ENCODE data around the gene SCT.

The SCT gene

DNA sequence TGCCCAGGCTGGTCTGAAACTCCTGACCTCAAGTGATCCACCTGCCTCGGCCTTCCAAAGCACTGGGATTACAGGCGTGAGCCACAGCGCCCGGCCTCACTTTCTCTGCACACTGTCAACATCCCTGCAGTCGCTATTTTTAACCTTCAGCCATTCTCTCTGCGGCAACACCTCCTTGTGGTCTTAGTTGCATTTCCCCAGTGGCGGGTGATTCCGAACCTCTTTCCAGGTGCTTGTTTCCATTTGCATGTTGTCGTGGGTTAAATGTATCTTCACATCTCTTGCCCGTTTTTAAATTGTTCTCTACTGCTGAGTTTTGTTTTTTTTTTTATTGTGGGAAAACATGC lies 2.2 kb upstream of the SCT start:
- Histone ChIP-seq H3K9me3 (ENCODE audit: insufficient read depth, low read depth, low read length) (no peaks in the 10 kb centered on the region), H3K9ac (ENCODE audit: low read depth, low read length) (no peak overlapping the region), H3K27me3 (ENCODE audit: insufficient read depth, low read length) (peaks cover 7% of the 10 kb centered on the region; the same call in 1 of the 2 replicates), H3K36me3 (ENCODE audit: insufficient read depth, low read length) (no peaks in the 10 kb centered on the region), H3K4me3 (ENCODE audit: low read length) (no peak overlapping the region), H3K4me1 (ENCODE audit: insufficient read depth, low read length) (no peaks in the 10 kb centered on the region), H3K27ac (ENCODE audit: low read depth, low read length) (no peak overlapping the region)
- WGBS, result 62% methylated on average over 9 of the region's 10 CpGs

DNA sequence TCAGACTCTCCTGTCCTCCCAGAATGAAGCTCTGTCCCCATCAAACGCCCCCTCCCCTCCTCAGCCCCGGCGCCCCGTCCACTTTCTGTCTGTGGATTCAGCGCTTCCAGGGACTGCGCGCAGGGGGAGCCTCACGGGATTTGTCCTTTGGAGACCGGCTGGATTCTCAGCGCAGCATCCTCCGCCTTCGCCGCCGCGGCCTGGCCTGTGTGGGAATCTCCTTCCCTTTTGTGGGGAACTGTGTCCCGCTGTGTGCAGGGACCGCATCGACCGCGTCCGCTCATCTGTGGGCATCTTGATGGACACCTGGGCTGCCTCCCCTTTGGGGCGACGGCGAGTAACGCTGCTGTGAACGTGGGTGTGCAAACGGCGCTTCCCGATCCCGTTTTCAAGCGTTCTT lies 1.1 kb upstream of the SCT start:
- no peaks in the 10 kb centered on the region for H3K36me3 ChIP-seq (ENCODE audit: insufficient read depth, low read length)
- no peak overlapping the region for H3K27ac ChIP-seq (ENCODE audit: low read depth, low read length)
- H3K27me3 ChIP-seq (ENCODE audit: insufficient read depth, low read length), result peaks cover 7% of the 10 kb centered on the region; the same call in 1 of the 2 replicates
- no peak overlapping the region for H3K9ac ChIP-seq (ENCODE audit: low read depth, low read length)
- 93% methylated on average over 31 of the region's 31 CpGs for WGBS
- H3K4me1 ChIP-seq (ENCODE audit: insufficient read depth, low read length), result no peaks in the 10 kb centered on the region
- no peak overlapping the region for H3K4me3 ChIP-seq (ENCODE audit: low read length)
- H3K9me3 ChIP-seq (ENCODE audit: insufficient read depth, low read depth, low read length), result no peaks in the 10 kb centered on the region

DNA sequence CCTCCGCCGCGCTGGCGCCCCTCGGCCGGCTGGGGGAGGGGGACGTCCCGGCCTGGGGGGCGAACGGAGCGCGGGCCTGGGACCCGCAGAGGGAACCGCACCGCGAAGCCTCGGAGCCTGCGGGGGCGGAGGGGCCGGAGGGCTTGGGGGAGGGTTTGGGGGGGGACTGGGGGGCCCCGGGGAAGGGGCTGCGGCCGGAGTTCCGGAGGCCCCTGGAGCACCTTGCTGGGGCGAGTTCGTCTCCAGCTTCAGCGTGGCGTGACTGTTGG lies 261 bp upstream of the SCT start:
- no peaks in the 10 kb centered on the region for H3K36me3 ChIP-seq (ENCODE audit: insufficient read depth, low read length)
- no peak overlapping the region for H3K9ac ChIP-seq (ENCODE audit: low read depth, low read length)
- H3K4me3 ChIP-seq (ENCODE audit: low read length), result no peak overlapping the region
- WGBS, result 23% methylated on average over 28 of the region's 28 CpGs
- H3K9me3 ChIP-seq (ENCODE audit: insufficient read depth, low read depth, low read length), result no peaks in the 10 kb centered on the region
- H3K4me1 ChIP-seq (ENCODE audit: insufficient read depth, low read length), result no peaks in the 10 kb centered on the region
- no peak overlapping the region for H3K27ac ChIP-seq (ENCODE audit: low read depth, low read length)
- peaks cover 7% of the 10 kb centered on the region; the same call in 1 of the 2 replicates for H3K27me3 ChIP-seq (ENCODE audit: insufficient read depth, low read length)

DNA sequence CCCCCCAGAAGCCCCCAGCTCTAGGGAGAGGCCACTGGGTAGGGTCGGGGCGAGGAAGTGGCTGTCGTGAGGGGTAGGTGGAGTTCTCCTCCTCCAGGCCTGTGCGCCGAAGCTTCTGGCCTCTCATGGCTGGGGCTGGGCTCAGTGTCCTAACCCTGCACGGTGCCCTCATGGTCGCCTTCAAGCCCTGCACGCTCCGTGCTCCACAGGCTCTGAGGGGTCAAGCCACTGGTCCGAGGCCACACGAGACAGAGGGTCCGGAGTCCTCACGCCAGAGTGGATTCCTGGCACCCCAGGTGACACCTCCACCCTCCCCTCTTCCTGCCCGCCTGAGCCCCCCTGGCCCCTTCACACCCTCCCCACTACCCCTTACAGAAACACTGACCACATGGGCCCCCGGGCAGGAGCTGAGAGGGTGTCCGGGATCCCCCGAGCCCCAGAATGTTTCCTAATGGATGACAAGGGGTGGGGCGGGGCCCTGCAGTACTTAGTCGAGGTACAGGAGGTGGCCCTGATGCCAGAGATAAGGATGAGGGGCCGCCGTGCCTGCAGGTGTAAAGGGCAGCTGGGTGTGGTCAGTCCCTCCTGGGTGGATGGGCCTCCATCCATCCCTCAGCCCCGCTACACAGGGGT lies 1.2 kb downstream of the SCT start:
- no peak overlapping the region for H3K9ac ChIP-seq (ENCODE audit: low read depth, low read length)
- no peaks in the 10 kb centered on the region for H3K9me3 ChIP-seq (ENCODE audit: insufficient read depth, low read depth, low read length)
- H3K27ac ChIP-seq (ENCODE audit: low read depth, low read length), result no peak overlapping the region
- 81% methylated on average over 22 of the region's 22 CpGs for WGBS
- peaks cover 7% of the 10 kb centered on the region; the same call in 1 of the 2 replicates for H3K27me3 ChIP-seq (ENCODE audit: insufficient read depth, low read length)
- H3K4me1 ChIP-seq (ENCODE audit: insufficient read depth, low read length), result no peaks in the 10 kb centered on the region
- H3K36me3 ChIP-seq (ENCODE audit: insufficient read depth, low read length), result no peaks in the 10 kb centered on the region
- H3K4me3 ChIP-seq (ENCODE audit: low read length), result no peak overlapping the region

DNA sequence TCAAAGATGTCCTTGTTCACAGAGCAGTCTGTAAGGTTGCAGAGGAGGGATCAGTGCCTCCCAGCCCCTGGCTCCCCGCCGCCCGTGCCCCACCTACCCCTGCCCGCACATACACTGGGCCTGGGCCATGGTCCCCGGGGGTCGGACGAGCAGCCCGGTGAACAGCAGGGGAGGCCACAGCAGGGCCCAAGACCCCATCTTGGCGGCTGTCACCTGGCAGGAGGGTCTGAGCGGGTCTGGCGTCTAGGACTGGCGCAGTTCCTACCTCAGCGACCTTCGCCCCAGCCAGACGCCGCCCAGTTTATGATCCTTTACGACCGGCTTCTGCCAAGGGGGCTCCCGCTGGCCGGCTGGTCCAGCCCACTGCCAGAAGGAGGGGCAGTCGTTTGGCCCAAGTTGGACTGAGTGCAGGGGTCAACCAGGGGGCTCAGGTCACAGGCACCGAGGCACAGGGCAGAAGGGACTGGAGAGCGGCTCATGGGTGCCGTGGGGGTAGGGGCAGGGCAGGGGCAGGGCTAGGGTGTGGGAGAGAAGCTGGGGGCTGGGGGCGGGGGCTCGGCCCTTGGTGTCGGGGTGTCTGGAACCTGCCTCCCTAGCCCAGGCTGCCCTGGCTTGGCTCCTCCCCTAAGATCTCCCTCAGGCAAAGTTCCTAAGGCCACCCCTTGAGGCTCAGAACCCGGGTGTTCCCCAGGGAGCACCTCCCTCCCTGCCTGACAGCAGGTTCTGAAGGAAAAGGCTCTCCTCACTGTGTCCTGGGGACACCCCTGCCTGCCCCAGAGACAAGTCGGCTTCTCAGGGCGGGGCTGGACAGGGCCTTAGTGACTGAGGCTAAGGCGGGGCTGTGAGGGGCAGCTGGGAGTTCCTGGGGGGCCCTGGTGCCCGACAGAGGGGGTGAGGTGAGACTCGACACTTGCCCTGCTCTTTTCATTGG lies 2.0 kb downstream of the SCT start, which contains the start of gene CDHR5:
CDHR5 (minus strand) TSS at position 251 of the 931 bp plus-strand sequence; CDS start at position 198, 53 bp downstream.
- 90% methylated on average over 33 of the region's 33 CpGs for WGBS
- Histone ChIP-seq H3K9me3 (ENCODE audit: insufficient read depth, low read depth, low read length) (no peaks in the 10 kb centered on the region), H3K36me3 (ENCODE audit: insufficient read depth, low read length) (no peaks in the 10 kb centered on the region), H3K4me3 (ENCODE audit: low read length) (no peak within 1 kb of the TSS), H3K9ac (ENCODE audit: low read depth, low read length) (no peak within 1 kb of the TSS), H3K27me3 (ENCODE audit: insufficient read depth, low read length) (peaks cover 7% of the 10 kb centered on the region; the same call in 1 of the 2 replicates), H3K27ac (ENCODE audit: low read depth, low read length) (no peak within 1 kb of the TSS), H3K4me1 (ENCODE audit: insufficient read depth, low read length) (no peaks in the 10 kb centered on the region)

DNA sequence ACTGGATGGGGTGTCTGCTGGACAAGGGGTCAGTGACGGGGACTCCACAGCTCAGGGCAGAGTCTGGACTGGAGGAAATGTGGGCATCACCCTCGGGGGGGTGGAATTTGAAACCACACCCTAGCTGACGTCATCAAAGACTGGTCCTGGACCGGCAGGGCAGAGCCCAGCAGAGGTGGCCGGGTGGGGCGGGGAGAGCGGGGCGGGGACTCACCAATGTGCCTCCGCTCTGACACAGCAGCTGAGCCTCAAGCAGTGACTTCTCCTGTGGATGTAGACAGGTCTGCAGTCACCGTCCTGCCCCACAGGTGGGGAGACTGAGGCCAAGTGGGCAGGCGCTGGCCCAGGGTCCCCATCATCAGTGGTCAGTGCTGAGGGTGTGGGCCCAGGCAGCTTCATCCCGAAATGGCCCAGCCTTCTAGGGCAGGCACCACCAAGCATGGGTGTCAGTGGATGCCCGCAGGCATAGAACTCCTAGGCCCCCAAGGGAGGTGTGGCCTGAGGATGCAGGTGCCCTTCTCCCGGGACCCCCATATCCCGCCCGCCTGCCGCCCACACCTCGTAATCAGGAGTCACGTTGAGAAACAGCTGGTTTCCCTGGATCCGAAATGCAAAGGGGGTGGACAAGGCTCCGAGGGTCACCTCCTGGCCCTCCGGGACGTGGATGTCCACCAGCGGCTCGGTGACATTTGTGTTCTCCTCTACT lies 2.8 kb downstream of the SCT start:
- Histone ChIP-seq H3K27ac (ENCODE audit: low read depth, low read length) (no peak overlapping the region), H3K9ac (ENCODE audit: low read depth, low read length) (no peak overlapping the region), H3K9me3 (ENCODE audit: insufficient read depth, low read depth, low read length) (no peaks in the 10 kb centered on the region), H3K4me3 (ENCODE audit: low read length) (no peak overlapping the region), H3K27me3 (ENCODE audit: insufficient read depth, low read length) (peaks cover 7% of the 10 kb centered on the region; the same call in 1 of the 2 replicates), H3K36me3 (ENCODE audit: insufficient read depth, low read length) (no peaks in the 10 kb centered on the region), H3K4me1 (ENCODE audit: insufficient read depth, low read length) (no peaks in the 10 kb centered on the region)
- 89% methylated on average over 25 of the region's 25 CpGs for WGBS

DNA sequence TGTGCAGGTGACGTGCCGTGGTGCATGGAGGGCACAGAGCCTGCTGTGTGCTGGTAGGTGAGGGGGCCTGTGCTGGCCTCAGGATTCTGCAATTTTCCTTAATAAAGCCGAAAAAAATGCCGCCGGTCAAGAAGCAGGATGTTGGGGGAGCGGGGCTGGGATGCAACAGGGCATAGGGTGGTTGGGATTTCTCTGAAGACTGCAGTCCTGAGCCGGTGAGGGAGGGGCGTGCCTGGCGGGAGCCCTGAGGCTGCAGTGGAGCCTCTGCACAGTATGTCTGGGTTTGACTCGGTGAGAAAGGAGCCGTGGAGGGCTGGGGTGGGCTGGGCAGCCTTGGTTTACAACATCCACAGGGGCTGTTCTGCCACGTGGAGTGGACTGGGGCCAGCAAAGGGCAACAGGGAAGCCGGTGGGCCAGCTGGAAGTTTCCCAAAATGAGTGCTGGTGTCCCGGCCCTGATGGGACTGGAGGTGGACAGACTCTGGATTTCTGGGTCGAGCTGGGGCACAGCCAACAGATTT lies 3.6 kb downstream of the SCT start:
- H3K27ac ChIP-seq (ENCODE audit: low read depth, low read length), result no peak overlapping the region
- H3K4me3 ChIP-seq (ENCODE audit: low read length), result no peak overlapping the region
- 89% methylated on average over 15 of the region's 15 CpGs for WGBS
- H3K36me3 ChIP-seq (ENCODE audit: insufficient read depth, low read length), result peaks cover under 1% of the 10 kb centered on the region; the same call in 1 of the 2 replicates
- H3K9me3 ChIP-seq (ENCODE audit: insufficient read depth, low read depth, low read length), result no peaks in the 10 kb centered on the region
- no peaks in the 10 kb centered on the region for H3K4me1 ChIP-seq (ENCODE audit: insufficient read depth, low read length)
- H3K9ac ChIP-seq (ENCODE audit: low read depth, low read length), result no peak overlapping the region; the same call in 1 of the 2 replicates
- peaks cover 7% of the 10 kb centered on the region; the same call in 1 of the 2 replicates for H3K27me3 ChIP-seq (ENCODE audit: insufficient read depth, low read length)

DNA sequence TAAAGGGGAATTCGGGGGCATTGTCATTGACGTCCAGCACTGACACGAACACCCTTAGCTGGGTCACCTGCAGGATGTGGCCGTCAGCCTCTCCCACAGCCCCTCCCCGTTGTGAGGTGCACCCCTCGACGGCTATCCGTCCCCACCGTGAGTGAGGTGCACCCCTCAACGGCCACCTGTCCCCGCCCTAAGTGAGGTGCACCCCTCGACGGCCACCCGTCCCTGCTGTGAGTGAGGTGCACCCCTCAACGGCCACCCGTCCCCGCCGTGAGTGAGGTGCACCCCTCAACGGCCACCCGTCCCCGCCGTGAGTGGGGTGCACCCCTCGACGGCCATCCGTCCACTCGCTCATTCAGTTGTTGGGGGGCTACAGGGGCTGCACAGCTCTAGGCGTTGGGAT lies 5.1 kb downstream of the SCT start:
- H3K4me3 ChIP-seq (ENCODE audit: low read length), result no peak overlapping the region
- no peak overlapping the region for H3K9ac ChIP-seq (ENCODE audit: low read depth, low read length)
- no peaks in the 10 kb centered on the region for H3K4me1 ChIP-seq (ENCODE audit: insufficient read depth, low read length)
- WGBS, result 95% methylated on average over 27 of the region's 27 CpGs
- H3K9me3 ChIP-seq (ENCODE audit: insufficient read depth, low read depth, low read length), result no peaks in the 10 kb centered on the region
- no peak overlapping the region for H3K27ac ChIP-seq (ENCODE audit: low read depth, low read length)
- H3K27me3 ChIP-seq (ENCODE audit: insufficient read depth, low read length), result peaks cover 4% of the 10 kb centered on the region; the same call in 1 of the 2 replicates
- H3K36me3 ChIP-seq (ENCODE audit: insufficient read depth, low read length), result peaks cover 5% of the 10 kb centered on the region; the same call in 1 of the 2 replicates

DNA sequence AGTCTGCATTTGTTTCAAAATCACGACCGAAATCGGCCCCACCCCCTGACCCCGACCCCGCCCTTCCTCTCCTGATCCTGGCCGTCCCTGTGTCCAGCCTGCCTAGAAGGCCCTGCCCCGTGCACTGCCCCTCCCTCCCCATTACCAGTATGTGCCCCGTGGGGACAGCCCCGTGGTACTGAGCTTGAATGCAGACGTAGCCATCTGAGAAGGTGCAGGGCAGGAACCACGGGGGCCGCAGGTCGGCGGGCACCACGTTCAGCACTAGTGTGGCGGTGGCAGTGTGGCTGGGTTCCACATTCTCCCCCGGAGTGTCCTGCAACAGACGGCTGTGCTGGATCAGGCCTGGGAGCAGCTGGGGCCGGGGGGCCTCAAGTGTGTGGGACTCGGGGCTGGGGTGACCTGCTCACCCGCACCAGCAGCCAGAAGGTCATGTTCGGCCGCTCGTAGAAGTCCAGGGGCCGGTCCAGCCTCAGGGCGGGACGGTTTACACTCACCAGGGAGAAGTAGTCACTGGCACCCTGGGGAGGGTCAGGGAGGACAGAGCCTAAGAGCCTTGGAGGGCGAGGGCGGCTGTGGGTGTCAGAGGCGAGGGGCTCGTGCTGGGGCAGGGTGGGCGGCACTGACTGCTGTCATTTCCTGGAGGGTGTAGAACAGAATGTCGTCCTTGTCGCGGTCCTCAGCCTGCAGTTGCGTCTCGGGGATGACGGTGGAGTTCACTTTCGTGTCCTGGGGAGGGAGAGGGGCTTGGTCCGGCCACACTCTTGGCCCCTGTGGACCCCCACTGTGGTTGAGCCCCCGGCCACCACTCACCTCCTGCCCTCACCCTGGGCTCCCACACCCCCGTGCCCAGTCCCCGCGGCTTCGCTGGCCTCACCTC lies 5.8 kb downstream of the SCT start:
- H3K27me3 ChIP-seq (ENCODE audit: insufficient read depth, low read length), result no peaks in the 10 kb centered on the region; the same call in 1 of the 2 replicates
- H3K9me3 ChIP-seq (ENCODE audit: insufficient read depth, low read depth, low read length), result no peaks in the 10 kb centered on the region
- 87% methylated on average over 45 of the region's 45 CpGs for WGBS
- no peak overlapping the region for H3K4me3 ChIP-seq (ENCODE audit: low read length)
- peaks cover 5% of the 10 kb centered on the region; the same call in 1 of the 2 replicates for H3K36me3 ChIP-seq (ENCODE audit: insufficient read depth, low read length)
- no peaks in the 10 kb centered on the region; the same call in 1 of the 2 replicates for H3K4me1 ChIP-seq (ENCODE audit: insufficient read depth, low read length)
- no peak overlapping the region for H3K9ac ChIP-seq (ENCODE audit: low read depth, low read length)
- no peak overlapping the region for H3K27ac ChIP-seq (ENCODE audit: low read depth, low read length)

DNA sequence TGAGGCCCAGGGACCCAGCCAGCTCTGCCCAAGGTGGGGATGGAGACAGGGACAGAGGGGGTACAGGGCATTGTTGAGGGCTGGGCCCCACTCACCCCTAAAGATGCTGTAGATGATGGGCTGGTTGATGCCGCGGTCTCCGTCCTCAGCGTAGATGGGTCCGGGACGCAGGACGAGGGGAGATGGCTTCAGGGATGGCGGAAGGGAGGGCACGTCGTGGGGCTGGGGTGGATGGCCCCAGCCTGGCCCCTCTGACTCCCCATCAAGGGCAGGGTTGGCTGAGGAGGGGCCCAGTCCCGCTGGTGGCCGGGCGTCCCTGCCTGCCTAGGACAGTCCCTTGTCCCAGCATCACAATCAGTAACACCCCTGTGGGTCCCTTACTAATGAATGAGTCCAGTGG lies 6.8 kb downstream of the SCT start:
- Histone ChIP-seq H3K27ac (ENCODE audit: low read depth, low read length) (no peak overlapping the region), H3K9me3 (ENCODE audit: insufficient read depth, low read depth, low read length) (no peaks in the 10 kb centered on the region), H3K4me3 (ENCODE audit: low read length) (no peak overlapping the region), H3K4me1 (ENCODE audit: insufficient read depth, low read length) (peaks cover 2% of the 10 kb centered on the region; the same call in 1 of the 2 replicates), H3K9ac (ENCODE audit: low read depth, low read length) (no peak overlapping the region), H3K36me3 (ENCODE audit: insufficient read depth, low read length) (peaks cover 5% of the 10 kb centered on the region; the same call in 1 of the 2 replicates), H3K27me3 (ENCODE audit: insufficient read depth, low read length) (no peaks in the 10 kb centered on the region)
- 94% methylated on average over 13 of the region's 13 CpGs for WGBS

Data from HUES64 (cell line).